HCT116 (cell line): Measurements from ENCODE around the gene MXRA8. TPM values are rescaled to one million over a fixed set of nuclear protein-coding genes. Genes with fewer than 3 reads are reported as not detected.
A peak's percentile ranks its signal among the peaks of the same experiment; 100 is the strongest.

Experiments used
- ATAC-seq: fragments of 200-7000 bp; cut with Tn5 transposase; 2 replicates; pipeline ENCODE4 v1.9.1; 2020; ENCODE audit warnings: mild to moderate bottlenecking, moderate library complexity
- BruUV-seq: library from RNA; stranded (reverse); fragments of 400-500 nt; replicated peaks from 2 replicates; lab custom pipeline; 2021; lab: Mats Ljungman, UMichigan
- CTCF ChIA-PET: fragments of 300-600 bp; sonication (Branson Sonifier 250); formaldehyde crosslinking; loops from one replicate; lab custom pipeline; 2021; ENCODE audit warnings: antibody characterized with exemption; lab: Charles Lee
- POLR2A ChIA-PET: fragments of 300-600, 350-600 bp; sonication (Branson Sonifier 250); formaldehyde crosslinking; loops from one replicate; lab custom pipeline; 2021; ENCODE audit warnings: antibody characterized with exemption; lab: Charles Lee
- RAD21 ChIA-PET, 2 experiments: fragments of 300-600 bp; sonication (Branson Sonifier 250); formaldehyde crosslinking; loops; one replicate each; lab custom pipeline; 2023; ENCODE audit warnings: low total read pairs in 2 of 2; ENCODE audit not compliant: uncharacterized antibody in 2 of 2, unreplicated experiment in 2 of 2, low non-redundant PET in 1 of 2; lab: Charles Lee
- DNase-seq: peaks from one replicate; pipeline ENCODE4 v3.0.0-alpha.2; 2010; ENCODE audit warnings: low read depth, low spot score
- H2AFZ ChIP-seq: fragments of 200-600 bp; shearing (Covaris generic), sonication (generic); 2 replicates; pipeline ENCODE4 v1.6.1; 2017; ENCODE audit warnings: low read depth, mixed run types, mixed read lengths, antibody characterized with exemption, low read length; ENCODE audit not compliant: poor library complexity, severe bottlenecking
- H3K27ac ChIP-seq: 2 replicates; pipeline ENCODE4 v1.5.1; 2012; ENCODE audit warnings: low read depth, low read length
- H3K27me3 ChIP-seq: fragments of 200-600 bp; sonication (generic); 2 replicates; pipeline ENCODE4 v1.6.1; 2016; ENCODE audit warnings: mixed run types, low read length, mixed read lengths; ENCODE audit not compliant: insufficient read depth
- H3K36me3 ChIP-seq, 2 experiments: fragments of 200-500 bp in 1 of 2; fragments of 200-600 bp in 1 of 2; sonication (Bioruptor generic) in 1 of 2; sonication (generic) in 1 of 2; 2 replicates each; pipeline versions ENCODE4 v1.5.1 to v1.6.1; 2014 to 2016; ENCODE audit warnings: low read length in 2 of 2, inconsistent platforms in 1 of 2, mixed read lengths in 1 of 2, mixed run types in 1 of 2; ENCODE audit not compliant: insufficient read depth in 2 of 2, control insufficient read depth in 1 of 2
- H3K4me1 ChIP-seq, 2 experiments: fragments of 200-600 bp in 1 of 2; sonication (generic) in 1 of 2; 2 replicates each; pipeline versions ENCODE4 v1.5.1 to v1.6.1; 2012 to 2017; ENCODE audit warnings: low read length in 2 of 2, inconsistent platforms in 1 of 2, mild to moderate bottlenecking in 1 of 2, mixed read lengths in 1 of 2, mixed run types in 1 of 2, moderate library complexity in 1 of 2; ENCODE audit not compliant: insufficient read depth in 2 of 2, control insufficient read depth in 1 of 2
- H3K4me2 ChIP-seq: fragments of 200-600 bp; sonication (generic); 2 replicates; pipeline ENCODE4 v1.6.1; 2017; ENCODE audit warnings: mixed run types, low read length, mixed read lengths
- H3K4me3 ChIP-seq, 2 experiments: fragments of 200-600 bp in 1 of 2; sonication (generic) in 1 of 2; replicated peaks in 1 of 2; 2 replicates each; pipeline ENCODE4 v1.5.1; 2011 to 2016; ENCODE audit warnings: low read length in 2 of 2, control low read depth in 1 of 2, low read depth in 1 of 2, mild to moderate bottlenecking in 1 of 2, mixed read lengths in 1 of 2, mixed run types in 1 of 2
- H3K79me2 ChIP-seq: fragments of 200-600 bp; sonication (generic); 2 replicates; pipeline ENCODE4 v1.6.1; 2017; ENCODE audit warnings: mild to moderate bottlenecking, mixed run types, low read length, moderate library complexity, mixed read lengths; ENCODE audit not compliant: insufficient read depth
- H3K9ac ChIP-seq: fragments of 200-600 bp; sonication (generic); 2 replicates; pipeline ENCODE4 v1.6.1; 2016; ENCODE audit warnings: low read length, mixed read lengths
- H3K9me2 ChIP-seq: fragments of 200-600 bp; sonication (generic), shearing (Covaris generic); 2 replicates; pipeline ENCODE4 v1.6.1; 2017; ENCODE audit warnings: mixed run types, mild to moderate bottlenecking, moderate library complexity; ENCODE audit not compliant: insufficient read depth
- H3K9me3 ChIP-seq, 2 experiments: fragments of 200-500 bp in 1 of 2; fragments of 200-600 bp in 1 of 2; sonication (Bioruptor generic) in 1 of 2; sonication (generic) in 1 of 2; 2 replicates each; pipeline ENCODE4 v1.6.1; 2014 to 2017; ENCODE audit warnings: low read length in 2 of 2, mixed read lengths in 2 of 2, inconsistent platforms in 1 of 2, low read depth in 1 of 2, mild to moderate bottlenecking in 1 of 2, mixed run types in 1 of 2, moderate library complexity in 1 of 2; ENCODE audit not compliant: control insufficient read depth in 1 of 2, insufficient read depth in 1 of 2
- H4K20me1 ChIP-seq: fragments of 200-600 bp; sonication (generic), shearing (Covaris generic); 2 replicates; pipeline ENCODE4 v1.6.1; 2017; ENCODE audit warnings: mixed run types, mild to moderate bottlenecking, moderate library complexity; ENCODE audit not compliant: insufficient read depth
- REST ChIP-seq: IDR thresholded peaks from 2 replicates; pipeline ENCODE4 v1.6.1; 2012; ENCODE audit warnings: low read depth
- TCF7L2 ChIP-seq: IDR thresholded peaks from 2 replicates; pipeline ENCODE4 v1.7.0; 2011; ENCODE audit warnings: borderline replicate concordance, inconsistent platforms; ENCODE audit not compliant: insufficient read depth, insufficient read length; ENCODE audit errors: extremely low read depth
- intact Hi-C: fragments of 100-400 bp; cut with micrococcal nuclease; formaldehyde crosslinking; loops from 2 replicates; pipeline ENCODE4 v1.10.0; 2022
- total RNA-seq: library from RNA; stranded (reverse); gene quantifications from one replicate; pipeline ENCODE4 v1.2.1, GENCODE V29; 2021; ENCODE audit not compliant: unreplicated experiment

MXRA8 gene
- total RNA-seq, 1 experiment from 2014 or later: 0.74 TPM

- peak overlapping the region; percentile 96 for H3K4me2 ChIP-seq
- H3K4me1 ChIP-seq: peaks cover 41 to 56% of the 10 kb centered on the region in 2 experiments
- ChIA-PET POLR2A (no interaction called here), CTCF (interaction anchor here (1.3 kb wide), 1 partner anchor 29 kb away, joined by 3 read pairs; the partner anchor contains the start of gene AURKAIP1)
- no peak for TF ChIP-seq REST
- TF ChIP-seq TCF7L2: no peak
- TF ChIP-seq, all 23 proteins: peak for 0
- Histone ChIP-seq H4K20me1 (no peaks in the 10 kb centered on the region), H2AFZ (no peak overlapping the region), H3K9me3 (no peaks in the 10 kb centered on the region), H3K27me3 (no peaks in the 10 kb centered on the region), H3K27ac (peak overlapping the region; percentile 100), H3K79me2 (peaks cover 76% of the 10 kb centered on the region), H3K4me3 (peak overlapping the region; percentile 45 to 55), H3K9me2 (no peaks in the 10 kb centered on the region), H3K9ac (peak overlapping the region; percentile 76), H3K36me3 (peaks cover 2 to 11% of the 10 kb centered on the region in 2 experiments; a peak in 2 of 4 replicates)
- no TSS peak for BruUV-seq
- intact Hi-C loops: loop anchor here (2.0 to 10.0 kb wide), 4 partner anchors 29 to 274 kb away; partner anchors contain the start of genes ACAP3, AURKAIP1, MIB2 and PUSL1
- DNase-seq (no peak), ATAC-seq (no peak)
- RAD21 ChIA-PET: no interaction called here
Observed at GRCh38 chr1:1345860-1346500, 12.4 kb downstream of the MXRA8 start.
